Liver (tissue), 3 donors: ENCODE data around the gene TTC28.

Experiments
- CTCF ChIP-seq: fragments of 150-350 bp; IDR thresholded peaks from 2 replicates; pipeline ENCODE4 v1.5.1; 2017; ENCODE audit warnings: improper control_type of control experiment, low read depth, low read length; ENCODE audit not compliant: missing input control
- JUND ChIP-seq, 2 donors: IDR thresholded peaks; 2 replicates each; pipeline ENCODE4 v1.6.1; 2016; ENCODE audit warnings: antibody characterized with exemption in 2 of 2
- RAD21 ChIP-seq, 2 donors: IDR thresholded peaks; 2 replicates each; pipeline ENCODE4 v1.6.1; 2016; ENCODE audit warnings: antibody characterized with exemption in 2 of 2, mild to moderate bottlenecking in 2 of 2
- TAF1 ChIP-seq: conservative IDR thresholded peaks from 2 replicates; pipeline ENCODE4 v1.6.1; 2016; ENCODE audit warnings: antibody characterized with exemption, mild to moderate bottlenecking
- YY1 ChIP-seq: IDR thresholded peaks from 2 replicates; pipeline ENCODE4 v1.6.1; 2016; ENCODE audit warnings: antibody characterized with exemption, mild to moderate bottlenecking
- donor health status: healthy.
- donor health status: healthy.

- TF ChIP-seq YY1 (no peak), RAD21 (IDR thresholded peaks at IDR 0.05) (no peak), TAF1 (no peak), CTCF (no peak), JUND (IDR thresholded peaks at IDR 0.05) (no peak)
These were observed 284.1 kb downstream of the TTC28 start for GRCh38 chr22:28395520-28395919.
